A673 (cell line): ENCODE measurements around the gene CPM.

Experiments used
- EZH2 ChIP-seq: fragments of 200-600 bp; sonication (generic); IDR thresholded peaks from 2 replicates; pipeline ENCODE4 v1.6.1; 2017; ENCODE audit warnings: borderline replicate concordance, low read depth, mild to moderate bottlenecking, mixed read lengths, antibody characterized with exemption, low read length; ENCODE audit not compliant: poor library complexity, severe bottlenecking
- TF ChIP-seq, protein P1 (sequence below): fragments of 300-800, 200-600 bp; sonication (generic); conservative IDR thresholded peaks from 2 replicates; pipeline ENCODE4 v1.5.1; 2017; ENCODE audit warnings: low read depth, mild to moderate bottlenecking, antibody characterized with exemption, low read length, moderate library complexity, mixed read lengths

DNA sequence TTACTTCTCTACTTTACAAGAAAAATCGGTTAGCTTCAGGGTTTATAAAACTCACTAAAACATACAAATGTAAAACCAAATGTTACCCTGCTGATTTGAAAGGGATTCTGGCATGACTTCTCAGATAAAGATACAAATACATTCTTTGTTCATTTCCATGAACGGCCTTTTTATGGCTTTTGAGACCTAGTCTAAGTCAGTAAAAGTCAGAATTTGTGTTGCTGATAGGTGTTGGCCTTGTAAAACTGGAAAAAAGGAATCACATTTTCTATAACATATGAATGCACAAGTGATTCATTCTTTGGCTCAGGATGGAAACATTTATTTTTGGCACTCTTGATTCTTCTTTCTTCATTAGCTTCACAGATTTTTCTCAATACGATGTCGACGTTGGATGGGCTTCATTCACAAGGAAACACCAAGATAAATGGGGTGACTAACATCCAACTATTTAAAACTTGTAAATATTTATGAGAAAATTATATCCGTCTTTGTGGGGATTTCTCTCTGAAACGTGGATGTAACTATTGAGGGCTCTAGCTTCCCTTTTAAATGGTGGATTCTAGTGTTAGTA is 27.0 kb upstream of the CPM start:
- TF ChIP-seq, protein P1, sequence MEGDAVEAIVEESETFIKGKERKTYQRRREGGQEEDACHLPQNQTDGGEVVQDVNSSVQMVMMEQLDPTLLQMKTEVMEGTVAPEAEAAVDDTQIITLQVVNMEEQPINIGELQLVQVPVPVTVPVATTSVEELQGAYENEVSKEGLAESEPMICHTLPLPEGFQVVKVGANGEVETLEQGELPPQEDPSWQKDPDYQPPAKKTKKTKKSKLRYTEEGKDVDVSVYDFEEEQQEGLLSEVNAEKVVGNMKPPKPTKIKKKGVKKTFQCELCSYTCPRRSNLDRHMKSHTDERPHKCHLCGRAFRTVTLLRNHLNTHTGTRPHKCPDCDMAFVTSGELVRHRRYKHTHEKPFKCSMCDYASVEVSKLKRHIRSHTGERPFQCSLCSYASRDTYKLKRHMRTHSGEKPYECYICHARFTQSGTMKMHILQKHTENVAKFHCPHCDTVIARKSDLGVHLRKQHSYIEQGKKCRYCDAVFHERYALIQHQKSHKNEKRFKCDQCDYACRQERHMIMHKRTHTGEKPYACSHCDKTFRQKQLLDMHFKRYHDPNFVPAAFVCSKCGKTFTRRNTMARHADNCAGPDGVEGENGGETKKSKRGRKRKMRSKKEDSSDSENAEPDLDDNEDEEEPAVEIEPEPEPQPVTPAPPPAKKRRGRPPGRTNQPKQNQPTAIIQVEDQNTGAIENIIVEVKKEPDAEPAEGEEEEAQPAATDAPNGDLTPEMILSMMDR: no peak
- TF ChIP-seq EZH2: no peak
